Activated CD4-positive, CD25-positive, alpha-beta regulatory T cell treated with anti-CD3 and anti-CD28 coated beads, Interleukin-2, amount 50 U/mL, for 16 hours (primary cell): ENCODE measurements around the gene NID2.

Experiments used
- DNase-seq: peaks from one replicate; pipeline ENCODE4 v3.0.0-alpha.2; 2020; ENCODE audit warnings: low read depth, low spot score

The NID2 gene

DNA sequence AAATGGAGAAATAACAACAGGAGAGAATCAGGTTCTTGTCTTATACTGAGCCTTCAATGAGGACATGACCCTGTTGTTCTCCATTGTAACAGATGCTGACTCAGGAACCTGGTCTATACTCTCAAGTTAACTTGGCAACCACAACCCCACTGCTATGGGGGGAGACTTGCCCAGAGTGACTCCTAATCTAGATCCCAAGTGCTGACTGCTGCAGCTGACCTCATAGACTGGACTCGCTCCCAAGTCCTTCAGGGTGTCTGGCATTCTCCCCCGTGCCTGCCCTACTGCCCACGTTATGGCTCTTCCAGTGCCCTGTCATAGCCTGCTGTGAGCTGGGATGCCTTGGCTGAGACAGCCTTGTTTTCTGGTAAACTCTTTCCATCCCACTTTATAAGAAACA, 37.1 kb downstream of the NID2 start:
- no peak for DNase-seq

DNA sequence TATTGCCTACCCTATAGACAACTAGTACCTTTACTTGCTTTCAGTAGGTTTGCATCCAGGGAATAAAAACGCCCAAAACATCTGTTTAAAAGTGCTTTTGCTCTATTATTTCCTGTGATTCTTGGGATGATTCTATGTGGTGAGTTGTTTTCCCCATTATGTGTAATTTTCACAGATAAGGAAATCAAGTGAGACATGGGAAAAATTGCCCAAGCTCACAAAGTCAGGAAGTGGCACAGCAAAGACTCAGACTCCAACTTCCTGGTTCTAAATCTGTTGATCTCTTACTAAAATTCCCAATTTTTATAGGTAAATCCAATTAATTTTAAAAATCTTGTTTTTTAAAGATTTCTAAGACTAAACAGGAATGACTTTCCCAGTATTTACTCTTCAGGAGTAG, 39.0 kb downstream of the NID2 start:
- no peak for DNase-seq

DNA sequence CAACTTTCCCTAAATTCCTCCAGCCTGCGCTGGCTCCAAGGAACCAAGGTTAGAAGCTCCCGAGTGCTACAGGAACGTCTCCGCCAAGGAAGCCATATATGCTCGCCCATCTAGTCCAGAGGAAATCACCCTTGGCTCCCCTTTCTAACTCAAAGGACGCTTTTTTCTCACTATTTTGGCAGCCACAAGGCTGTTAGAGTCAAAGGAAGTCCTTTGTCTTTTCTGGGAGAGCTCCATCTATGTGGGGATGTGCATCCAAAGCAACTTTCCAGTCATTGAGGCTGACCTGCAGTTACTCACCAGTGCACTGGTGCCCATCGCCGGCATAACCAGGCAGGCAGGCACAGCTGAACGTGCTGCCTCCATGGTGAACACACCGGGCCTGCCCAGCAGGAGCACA, 42.0 kb downstream of the NID2 start:
- no peak for DNase-seq

DNA sequence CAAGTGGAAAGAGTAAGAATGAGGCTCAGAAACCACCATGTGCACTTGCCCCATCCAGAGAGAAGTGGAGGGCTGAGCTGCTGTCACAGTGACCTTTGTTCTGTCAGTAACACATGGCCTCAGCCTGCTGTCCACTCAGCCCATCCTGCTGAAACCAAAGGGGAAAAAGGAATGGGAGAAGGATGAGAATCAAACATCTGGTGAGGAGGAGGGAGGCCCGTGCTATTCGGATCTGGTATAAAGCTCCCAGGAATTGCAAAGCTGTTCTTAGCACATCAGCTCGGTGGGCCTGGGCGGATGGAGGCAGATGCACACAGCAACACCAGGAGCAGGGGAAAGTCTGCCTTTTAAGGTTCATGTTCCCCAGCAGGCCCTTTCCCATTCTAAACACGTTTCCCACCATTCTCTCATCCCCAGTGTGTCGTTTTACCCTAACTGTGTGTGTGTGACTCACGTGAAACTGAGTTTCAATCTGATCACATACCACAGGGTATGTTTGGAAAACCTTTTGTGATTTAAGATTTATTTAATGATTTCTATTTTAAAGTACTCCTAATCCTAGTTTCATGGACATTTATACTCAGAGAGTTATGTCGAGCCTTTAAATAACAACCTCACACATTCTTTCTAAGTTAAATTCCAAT, 42.7 kb downstream of the NID2 start:
- no peak for DNase-seq

DNA sequence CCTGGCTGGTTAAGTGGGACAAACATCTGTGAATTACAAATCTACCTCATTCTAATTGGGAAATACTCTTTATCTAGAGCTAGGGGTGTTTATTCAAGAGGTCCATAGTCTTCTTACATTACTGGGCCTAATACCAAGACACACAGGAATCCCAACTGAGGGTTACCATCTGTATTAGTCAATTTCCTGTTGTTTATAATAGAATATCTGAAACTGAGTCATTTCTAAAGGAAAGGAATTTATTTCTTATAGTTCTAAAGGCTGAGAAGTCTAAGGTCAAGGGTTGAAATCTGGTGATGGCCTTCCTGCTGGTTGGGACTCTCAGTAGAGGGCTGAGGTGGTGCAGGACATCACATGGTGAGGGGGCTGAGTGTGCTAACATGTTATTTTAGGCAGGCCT, 43.5 kb downstream of the NID2 start:
- no peak for DNase-seq

DNA sequence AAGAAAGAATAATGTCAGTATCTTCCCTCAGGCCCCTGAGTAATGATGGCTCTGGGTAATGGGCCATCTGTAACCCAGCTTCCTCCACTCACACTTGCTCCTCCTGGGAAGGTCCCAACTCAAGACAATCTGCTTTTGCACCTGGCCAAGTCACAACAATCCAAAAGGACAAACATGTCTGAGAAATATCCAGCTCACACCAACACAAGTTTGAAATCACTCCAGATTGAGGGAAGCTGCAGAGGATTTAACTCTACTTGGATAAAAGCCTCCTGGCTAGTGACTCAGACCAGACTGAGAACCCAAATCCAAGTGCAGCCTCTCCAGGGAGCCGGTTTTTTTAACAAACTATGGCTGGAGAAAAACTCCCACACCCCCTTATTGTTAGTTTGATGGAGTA, 45.3 kb downstream of the NID2 start:
- DNase-seq, result no peak

DNA sequence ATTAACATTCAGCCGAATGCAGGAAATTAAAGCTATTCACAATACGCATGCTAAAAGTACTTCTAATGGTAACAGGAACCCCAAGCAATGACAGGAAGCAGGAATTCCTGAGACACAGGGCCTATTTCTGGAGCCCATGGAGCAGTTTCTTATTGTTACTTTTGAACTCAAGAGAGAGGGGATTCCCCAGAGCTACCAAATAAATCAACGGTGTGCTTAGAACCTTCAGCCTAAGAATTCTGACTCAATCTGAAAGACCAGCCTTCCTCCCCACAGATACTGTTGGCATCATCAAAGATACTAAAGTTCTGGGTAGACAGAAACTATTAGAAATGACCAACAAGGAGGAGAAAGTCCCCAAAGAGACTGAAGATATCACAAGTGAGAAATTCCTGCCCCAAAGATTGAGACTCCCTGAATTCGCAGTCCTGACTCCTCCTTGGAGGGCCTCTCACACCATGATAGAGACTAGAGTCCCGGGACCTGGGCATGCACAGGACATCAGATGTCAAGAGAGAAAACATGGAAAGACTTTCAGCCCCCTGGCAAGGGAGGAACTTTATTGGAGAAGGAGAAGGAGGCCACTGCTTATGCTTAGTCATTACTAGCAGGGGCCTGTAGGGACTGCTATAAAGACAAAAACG, 46.8 kb downstream of the NID2 start:
- DNase-seq, result no peak

DNA sequence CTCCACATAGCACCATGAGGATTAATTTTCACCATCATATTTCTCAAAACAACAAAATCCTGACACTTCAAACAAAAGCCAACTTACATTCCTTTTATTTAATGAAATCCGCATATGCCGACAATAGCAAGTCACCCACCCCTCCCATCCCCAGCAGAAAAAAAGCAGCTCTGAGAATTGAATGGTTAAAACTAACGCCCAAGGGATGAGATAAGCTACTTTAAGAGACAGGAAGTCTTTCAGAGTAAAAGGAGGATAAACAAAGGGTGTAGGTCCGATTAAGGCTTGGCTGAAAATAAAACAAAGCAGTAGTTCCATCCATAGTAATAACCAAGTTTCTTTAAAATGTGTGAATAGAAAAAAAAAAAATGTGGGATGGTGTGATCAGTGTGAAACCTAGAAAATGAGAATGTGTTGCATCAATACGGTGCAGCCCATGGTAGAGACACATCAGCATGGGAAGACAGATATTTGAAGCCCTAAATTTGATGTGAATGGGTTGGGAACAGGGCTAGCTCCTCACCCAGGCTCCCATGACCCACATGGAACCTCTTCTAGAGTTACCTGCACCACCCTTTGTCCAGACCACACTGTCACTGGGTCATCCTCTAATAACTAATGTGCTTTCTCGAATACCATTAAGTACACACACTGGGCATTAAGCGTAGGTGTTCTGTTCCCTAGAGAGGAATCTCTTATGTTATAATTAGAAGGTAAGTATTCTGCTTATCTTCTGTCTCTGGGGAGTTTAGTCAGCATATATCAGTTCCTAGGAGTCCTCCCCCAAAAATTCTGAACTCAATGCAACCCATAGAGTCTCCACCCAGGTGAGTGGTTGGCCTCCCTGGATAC, 47.8 kb downstream of the NID2 start:
- DNase-seq, result no peak

DNA sequence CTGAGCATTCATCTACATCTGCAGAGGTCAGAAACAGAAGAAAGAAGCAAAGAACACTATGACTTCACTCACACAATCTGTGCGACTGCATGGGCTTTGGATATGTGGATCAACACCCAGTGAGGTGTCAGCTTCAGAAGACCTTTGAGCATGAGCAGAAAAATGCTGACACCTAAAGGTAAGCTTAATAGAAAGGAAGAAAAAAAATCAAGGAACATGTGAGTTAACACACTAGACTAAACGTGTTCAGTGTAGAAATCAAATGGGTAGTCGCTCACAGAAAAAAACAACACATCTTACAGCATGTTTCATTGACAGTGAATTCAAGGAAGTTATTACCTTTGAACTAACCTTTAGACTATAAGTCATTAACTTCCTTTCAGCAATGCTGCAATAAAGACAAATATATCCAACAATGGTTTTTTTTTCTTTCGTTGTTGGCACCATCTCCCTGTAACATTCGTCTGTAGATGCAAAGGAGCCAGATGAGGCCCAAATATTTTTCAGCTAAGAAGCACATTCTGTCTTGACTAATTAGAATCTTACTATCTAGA, 48.6 kb downstream of the NID2 start:
- DNase-seq, result no peak

DNA sequence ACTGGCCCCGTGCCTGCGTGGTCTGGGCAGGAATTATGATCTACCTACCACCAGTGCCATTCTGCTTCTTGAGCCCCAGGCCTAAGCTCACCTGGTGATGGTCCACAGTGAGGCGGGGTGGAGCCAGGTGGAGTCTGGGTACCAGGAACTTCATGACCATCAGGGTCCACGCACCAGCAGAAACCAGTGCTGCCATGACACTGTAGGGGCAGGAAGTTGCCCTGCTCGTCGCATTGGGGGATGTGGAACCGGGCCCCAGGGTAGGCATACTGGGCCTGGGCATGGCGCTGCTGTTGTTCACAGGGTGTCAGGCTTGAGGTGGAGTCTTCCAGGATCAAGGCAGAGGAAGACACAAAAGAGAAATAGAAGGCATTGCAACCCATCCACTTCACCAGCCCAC, 49.9 kb downstream of the NID2 start:
- no peak for DNase-seq

DNA sequence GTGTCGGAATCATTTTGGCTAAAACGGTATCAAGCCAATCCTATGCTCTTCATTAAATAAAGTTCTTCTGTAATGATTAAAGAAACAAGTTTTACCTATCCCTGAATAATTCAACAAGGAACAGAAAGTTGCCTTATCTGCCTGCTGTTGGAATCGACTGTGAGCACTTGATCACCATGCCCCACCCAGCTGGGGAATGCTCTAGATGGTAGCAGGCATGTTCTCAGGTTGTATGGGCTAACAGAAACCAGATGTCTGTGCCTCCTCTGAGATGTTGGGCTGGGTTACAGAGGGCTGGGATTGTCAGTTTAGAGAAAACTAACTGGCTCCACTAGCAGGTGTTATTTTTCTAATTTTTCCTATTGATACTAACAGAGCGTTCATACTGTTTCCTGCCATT, 50.6 kb downstream of the NID2 start:
- no peak for DNase-seq

DNA sequence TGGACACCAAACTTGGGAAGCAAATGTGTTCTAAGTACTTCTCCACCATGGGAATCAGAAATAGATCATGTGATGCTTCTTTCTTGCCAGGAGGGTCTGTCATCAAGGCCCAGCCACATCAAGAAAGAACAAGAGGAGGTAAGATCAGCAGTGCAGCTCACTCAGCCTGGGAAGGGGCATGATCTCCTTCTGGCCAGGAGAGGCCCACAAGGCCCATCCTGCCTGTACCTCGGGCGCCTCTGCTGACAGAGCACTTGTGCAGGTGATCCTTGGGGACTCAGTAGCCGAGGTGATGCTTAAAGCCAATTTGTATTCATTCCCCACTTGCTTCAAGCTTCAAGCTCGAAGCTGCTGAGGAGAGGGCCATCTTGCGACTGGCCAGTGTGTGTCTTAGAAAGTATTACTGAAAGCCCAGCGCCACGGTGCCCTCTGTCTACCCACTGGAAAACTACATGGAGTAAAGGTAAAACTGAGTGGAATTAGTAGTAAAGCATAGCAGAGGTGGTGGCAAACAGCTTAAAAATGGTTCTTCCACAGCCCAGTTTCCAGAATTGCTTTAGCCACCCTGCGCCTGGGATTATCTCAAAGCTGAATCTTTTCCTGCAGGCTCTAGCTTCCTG, 53.3 kb downstream of the NID2 start:
- no peak for DNase-seq

DNA sequence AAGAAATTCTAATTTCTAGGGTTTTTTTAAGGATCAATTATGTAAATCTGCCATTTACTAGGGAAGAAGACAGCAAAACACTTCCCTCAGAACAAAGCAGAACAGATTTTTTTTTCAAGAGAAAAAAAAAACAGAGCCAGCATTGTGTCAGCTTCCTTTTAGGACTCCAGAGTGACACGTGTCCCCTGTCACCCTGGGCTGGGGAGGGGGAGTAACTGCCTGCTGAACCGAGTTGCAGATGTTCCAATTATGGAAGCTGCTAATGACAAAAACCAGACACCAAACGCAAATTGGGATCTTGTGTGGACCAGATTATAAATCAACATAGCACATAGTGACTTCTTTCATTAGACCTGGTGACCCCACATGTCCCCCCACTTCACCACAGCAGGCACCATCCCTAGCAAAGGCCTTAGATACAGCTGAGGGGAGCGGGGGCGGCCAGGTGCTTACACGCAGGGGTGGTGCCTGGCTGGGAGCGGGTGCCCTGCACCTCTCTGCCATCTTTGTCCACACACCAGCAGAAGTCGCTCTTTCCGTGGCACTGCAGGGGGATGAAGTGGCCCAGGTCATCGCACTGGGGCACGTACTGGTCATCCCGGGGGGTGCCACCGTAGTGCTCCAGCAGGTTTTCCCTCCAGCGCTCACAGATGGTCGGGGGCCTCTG, 54.1 kb downstream of the NID2 start:
- DNase-seq, result no peak

DNA sequence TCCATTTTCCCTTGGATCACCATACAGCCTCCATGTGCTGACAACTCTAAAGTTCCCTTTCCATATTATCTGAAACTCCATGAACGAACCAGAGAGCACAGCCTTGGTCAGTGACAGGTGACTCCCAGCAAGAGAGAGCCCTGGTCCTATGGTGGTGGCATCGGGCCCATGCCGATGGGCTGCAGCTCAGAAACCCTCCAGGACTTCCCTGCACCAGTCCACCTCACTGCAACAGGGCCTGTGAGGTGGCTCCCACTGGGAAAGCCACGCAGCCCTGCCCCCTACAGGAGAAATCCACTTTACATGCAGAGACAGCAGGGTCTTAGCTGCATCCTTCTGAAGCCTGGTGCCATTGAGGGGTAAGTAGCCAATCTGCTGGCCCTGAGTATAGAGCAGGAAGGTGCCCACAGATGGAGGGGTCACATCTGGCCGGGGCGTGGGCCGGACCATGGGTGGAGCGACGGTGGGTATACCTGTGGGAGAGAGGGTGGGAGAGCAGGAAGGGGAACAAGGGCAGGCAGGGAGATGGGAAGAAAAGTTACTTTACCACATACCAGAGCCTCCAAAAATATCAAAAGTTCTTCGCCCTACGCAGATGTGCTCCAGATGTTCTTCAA, 54.8 kb downstream of the NID2 start:
- no peak for DNase-seq

DNA sequence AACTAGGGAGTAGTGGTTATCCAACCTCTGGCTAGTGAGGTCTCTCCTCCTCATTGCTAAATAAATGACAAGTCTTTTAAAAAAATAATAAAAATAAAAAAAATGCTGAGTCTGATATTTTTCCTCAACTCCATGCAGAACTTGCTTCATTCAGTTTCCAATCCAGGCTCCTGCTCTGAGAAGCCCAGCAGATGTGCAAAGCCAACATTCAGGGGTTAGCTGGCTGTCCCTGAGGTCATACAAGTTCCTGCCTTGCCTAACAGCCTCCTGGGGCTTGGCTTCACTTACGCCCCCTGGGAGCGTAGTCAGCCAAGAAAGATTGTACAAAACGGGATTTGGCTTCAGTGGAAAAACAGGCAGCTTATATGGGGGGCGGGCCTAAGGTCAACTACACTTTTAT, 56.2 kb downstream of the NID2 start:
- DNase-seq, result no peak

DNA sequence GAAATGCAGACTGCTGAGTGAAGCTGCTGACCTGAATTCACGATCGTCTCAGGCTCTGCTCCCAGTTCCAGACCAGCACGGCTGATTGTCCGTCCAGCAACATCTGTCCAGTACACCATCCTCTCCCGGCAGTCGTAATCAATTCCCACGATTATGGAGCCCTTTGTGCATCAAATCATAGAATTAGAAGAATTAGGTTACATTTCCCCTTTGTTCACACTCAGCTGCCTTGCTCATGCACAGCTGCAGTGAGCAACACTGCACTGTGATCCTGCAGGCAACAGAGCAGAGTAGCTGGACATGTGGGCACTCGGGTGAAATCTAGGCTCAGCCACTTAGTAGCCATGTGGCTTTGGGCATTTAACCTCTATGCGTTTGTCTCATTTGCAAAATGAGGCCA, 57.3 kb downstream of the NID2 start:
- DNase-seq, result no peak

DNA sequence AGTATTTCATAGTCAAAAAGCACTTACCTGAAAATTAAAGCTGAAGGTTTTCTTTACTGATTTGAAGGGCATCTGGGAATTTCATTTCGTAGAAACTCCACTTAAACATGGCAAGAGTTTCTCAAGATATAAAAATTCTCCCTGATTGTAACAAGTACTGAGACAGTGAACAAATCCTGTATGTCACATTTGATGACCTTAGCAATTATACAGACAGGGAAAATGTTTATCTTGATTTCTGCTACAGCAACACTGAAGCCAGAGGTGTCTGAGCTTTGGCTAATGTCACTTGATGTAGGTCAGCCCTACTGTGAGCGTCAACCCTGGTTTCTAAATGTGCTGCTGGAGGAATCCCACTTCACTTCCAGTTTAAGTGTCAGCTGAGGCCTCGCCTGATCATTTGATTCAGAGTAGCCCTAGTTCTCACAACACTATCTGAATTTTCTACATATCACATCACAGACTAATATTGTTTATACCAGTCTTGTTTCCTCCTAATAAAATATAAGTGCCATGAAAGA, 58.6 kb downstream of the NID2 start:
- DNase-seq, result no peak

DNA sequence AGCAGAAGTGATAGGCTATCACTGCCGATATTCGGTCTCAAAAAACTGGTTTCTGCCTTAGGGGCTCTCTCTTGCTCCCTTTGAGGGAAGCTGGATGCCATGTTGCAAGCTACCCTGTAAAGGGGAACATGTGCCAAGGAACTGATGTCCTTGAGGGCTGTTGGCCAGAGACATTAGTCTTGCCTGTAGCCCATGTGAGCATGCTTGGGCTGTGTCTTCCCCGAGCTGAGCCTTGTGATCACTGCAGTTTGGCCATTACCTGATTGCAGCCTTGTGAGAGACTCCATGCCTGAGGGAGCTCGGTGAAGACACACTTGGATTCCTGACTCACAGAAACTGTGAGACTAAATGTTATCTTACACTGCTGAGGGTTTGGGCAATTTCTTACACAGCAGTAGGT, 60.7 kb downstream of the NID2 start:
- no peak for DNase-seq

DNA sequence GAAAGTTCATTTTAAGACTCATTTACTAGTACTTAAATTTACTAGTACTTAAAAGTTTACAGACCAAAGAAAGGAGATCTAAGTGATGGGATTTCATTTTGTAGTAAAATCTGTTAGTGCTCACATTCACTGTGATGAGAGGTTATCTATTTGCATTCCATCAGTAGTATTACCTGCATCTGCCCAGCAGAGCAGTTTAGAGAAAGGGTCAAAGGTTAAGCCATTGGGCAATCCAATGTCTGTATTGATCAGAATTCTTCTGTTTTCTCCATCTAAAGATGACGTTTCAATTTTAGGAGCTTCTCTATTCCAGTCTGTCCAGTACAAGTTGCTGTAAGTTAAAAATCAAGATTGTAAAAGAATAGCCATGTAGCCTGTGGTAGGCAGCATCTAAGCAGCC, 61.2 kb downstream of the NID2 start:
- DNase-seq, result no peak

DNA sequence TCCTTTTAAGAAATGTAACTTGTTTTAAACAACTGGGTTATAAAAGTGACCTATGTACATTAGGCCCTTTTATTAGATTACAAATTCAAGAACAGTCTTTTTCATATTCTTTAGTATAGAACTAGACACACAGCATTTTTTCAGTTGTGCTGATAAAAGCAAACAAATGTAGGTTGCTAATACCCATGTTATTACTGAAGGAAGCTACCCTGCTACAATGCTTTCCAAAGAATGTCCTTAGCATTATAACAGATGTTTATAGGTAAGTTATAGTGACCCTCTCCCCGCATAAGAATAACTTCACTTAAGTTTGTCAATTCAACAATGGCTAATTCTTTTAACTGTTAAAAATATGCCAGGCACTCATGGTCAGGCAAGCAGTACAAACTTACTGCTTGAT, 61.6 kb downstream of the NID2 start:
- DNase-seq, result no peak

DNA sequence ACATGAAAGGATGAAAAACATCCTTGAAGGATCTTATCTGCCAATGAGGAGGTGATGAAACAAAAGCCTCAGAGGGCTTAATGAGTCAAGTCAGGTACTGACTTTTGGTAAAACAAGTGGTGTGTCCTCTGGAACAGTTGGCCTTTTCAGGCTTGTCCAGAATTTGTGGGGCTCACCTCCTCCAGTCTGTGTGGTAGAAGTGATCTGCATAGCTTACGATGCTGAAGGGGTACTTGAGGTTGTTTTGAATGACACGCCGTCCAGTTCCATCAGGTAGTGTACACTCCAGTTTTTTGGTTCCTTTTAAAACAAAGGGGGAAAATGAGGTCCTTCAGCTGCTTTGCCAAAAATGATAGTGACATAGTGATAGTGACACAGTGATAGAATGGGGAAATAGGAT, 62.5 kb downstream of the NID2 start:
- DNase-seq, result no peak
